Renal cortical epithelial cell (primary cell): ENCODE measurements around the gene DAD1. TPM values are rescaled to one million over a fixed set of nuclear protein-coding genes. Genes with fewer than 3 reads are reported as not detected.
"Not testable (repeated sequence)": the region's sequence is repeated elsewhere in the genome, so short reads cannot be mapped to it uniquely, and the experiment has no call there.

Experiments used
- DNase-seq: peaks from one replicate; pipeline ENCODE4 v3.0.0-alpha.2; 2011; ENCODE audit warnings: low read depth
- total RNA-seq: library from RNA; depleted of rRNA; stranded (reverse); fragments of >200 nt; gene quantifications from 2 replicates; pipeline ENCODE4 v1.2.3, GENCODE V29; 2014

Gene DAD1
- total RNA-seq, 1 donor from 2014 or later, result 272 TPM

GRCh38 chr14:22553445-22553844, 35.6 kb downstream of the DAD1 start:
- no peak for DNase-seq

GRCh38 chr14:22552827-22553076, 36.3 kb downstream of the DAD1 start:
- DNase-seq, result no peak

GRCh38 chr14:22552001-22552826, 36.8 kb downstream of the DAD1 start:
- DNase-seq, result no peak

GRCh38 chr14:22551605-22551997, 37.4 kb downstream of the DAD1 start:
- DNase-seq, result no peak

- DNase-seq, result no peak
Measured at GRCh38 chr14:22549981-22550673, 38.9 kb downstream of the DAD1 start.

GRCh38 chr14:22549324-22549962, 39.6 kb downstream of the DAD1 start:
- DNase-seq, result no peak

GRCh38 chr14:22547948-22548750, 40.9 kb downstream of the DAD1 start:
- peak; percentile 69 for DNase-seq

GRCh38 chr14:22547313-22547947, 41.6 kb downstream of the DAD1 start:
- DNase-seq, result no peak

GRCh38 chr14:22546722-22547071, 42.3 kb downstream of the DAD1 start:
- no peak for DNase-seq

- peak; percentile 64 for DNase-seq
Measured at GRCh38 chr14:22545842-22546721, 42.9 kb downstream of the DAD1 start.

- no peak for DNase-seq
Measured at GRCh38 chr14:22544881-22545420, 44.1 kb downstream of the DAD1 start.

GRCh38 chr14:22544406-22544805, 44.6 kb downstream of the DAD1 start:
- no peak for DNase-seq

GRCh38 chr14:22543570-22544357, 45.3 kb downstream of the DAD1 start:
- not testable (repeated sequence) for DNase-seq

- DNase-seq, result no peak
Measured at GRCh38 chr14:22542360-22542759, 46.7 kb downstream of the DAD1 start.

GRCh38 chr14:22541721-22542120, 47.3 kb downstream of the DAD1 start:
- DNase-seq, result no peak

GRCh38 chr14:22540811-22541360, 48.1 kb downstream of the DAD1 start:
- DNase-seq, result no peak

- DNase-seq, result no peak
Measured at GRCh38 chr14:22540293-22540692, 48.7 kb downstream of the DAD1 start.

GRCh38 chr14:22539831-22540230, 49.2 kb downstream of the DAD1 start:
- no peak for DNase-seq

GRCh38 chr14:22538671-22539228, 50.3 kb downstream of the DAD1 start:
- no peak for DNase-seq
